Omental fat pad (tissue), 4 donors: ENCODE measurements around the gene FNDC1. TPM values are rescaled to one million over a fixed set of nuclear protein-coding genes. Genes with fewer than 3 reads are reported as not detected.

Experiments used
- ATAC-seq: fragments of 150-250 bp; one replicate; pipeline ENCODE4 v1.9.1; 2016; ENCODE audit warnings: mild to moderate bottlenecking, moderate library complexity; ENCODE audit not compliant: low FRiP score
- DNase-seq: peaks from one replicate; pipeline ENCODE4 v3.0.0-alpha.2; 2019; ENCODE audit warnings: low spot score
- total RNA-seq, 4 donors: library from RNA; depleted of rRNA; stranded (reverse); fragments of >200 nt; gene quantifications; one replicate each; pipeline ENCODE4 v1.1.0, GENCODE V29; 2016
- TF ChIP-seq, protein P1 (sequence below), 3 donors: fragments of 450-650 bp; IDR thresholded peaks; one replicate each; pipeline ENCODE4 v1.5.1; 2016 to 2017; ENCODE audit warnings: antibody characterized with exemption in 3 of 3, mild to moderate bottlenecking in 3 of 3, moderate library complexity in 2 of 3

Gene FNDC1
- total RNA-seq, 4 donors from 2014 or later: 0.12 to 0.47 (median 0.28) TPM; not detected in 1

DNA sequence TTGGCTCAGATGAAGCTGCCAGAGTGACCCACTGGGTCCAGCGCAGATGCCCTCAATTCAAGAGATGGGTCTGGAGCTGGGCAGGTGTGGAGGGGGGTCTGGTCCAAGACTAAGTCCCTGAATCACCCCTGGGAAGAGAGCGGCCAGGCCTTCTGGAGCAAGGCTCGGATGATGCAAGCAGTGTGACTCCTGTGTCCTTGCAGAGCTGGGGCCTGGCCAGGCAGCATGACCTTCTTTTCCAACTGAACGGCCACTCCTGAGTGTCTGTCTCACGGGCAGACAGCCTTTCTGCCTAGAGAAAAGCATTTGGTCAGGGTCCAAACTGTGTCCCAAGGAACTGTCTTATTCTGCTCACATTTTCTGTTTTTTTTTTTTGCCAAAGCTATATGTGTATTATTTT lies 42.6 kb upstream of the FNDC1 start:
- TF ChIP-seq, protein P1, sequence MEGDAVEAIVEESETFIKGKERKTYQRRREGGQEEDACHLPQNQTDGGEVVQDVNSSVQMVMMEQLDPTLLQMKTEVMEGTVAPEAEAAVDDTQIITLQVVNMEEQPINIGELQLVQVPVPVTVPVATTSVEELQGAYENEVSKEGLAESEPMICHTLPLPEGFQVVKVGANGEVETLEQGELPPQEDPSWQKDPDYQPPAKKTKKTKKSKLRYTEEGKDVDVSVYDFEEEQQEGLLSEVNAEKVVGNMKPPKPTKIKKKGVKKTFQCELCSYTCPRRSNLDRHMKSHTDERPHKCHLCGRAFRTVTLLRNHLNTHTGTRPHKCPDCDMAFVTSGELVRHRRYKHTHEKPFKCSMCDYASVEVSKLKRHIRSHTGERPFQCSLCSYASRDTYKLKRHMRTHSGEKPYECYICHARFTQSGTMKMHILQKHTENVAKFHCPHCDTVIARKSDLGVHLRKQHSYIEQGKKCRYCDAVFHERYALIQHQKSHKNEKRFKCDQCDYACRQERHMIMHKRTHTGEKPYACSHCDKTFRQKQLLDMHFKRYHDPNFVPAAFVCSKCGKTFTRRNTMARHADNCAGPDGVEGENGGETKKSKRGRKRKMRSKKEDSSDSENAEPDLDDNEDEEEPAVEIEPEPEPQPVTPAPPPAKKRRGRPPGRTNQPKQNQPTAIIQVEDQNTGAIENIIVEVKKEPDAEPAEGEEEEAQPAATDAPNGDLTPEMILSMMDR (IDR thresholded peaks at IDR 0.05): no peak
- DNase-seq (no peak), ATAC-seq (no peak)

DNA sequence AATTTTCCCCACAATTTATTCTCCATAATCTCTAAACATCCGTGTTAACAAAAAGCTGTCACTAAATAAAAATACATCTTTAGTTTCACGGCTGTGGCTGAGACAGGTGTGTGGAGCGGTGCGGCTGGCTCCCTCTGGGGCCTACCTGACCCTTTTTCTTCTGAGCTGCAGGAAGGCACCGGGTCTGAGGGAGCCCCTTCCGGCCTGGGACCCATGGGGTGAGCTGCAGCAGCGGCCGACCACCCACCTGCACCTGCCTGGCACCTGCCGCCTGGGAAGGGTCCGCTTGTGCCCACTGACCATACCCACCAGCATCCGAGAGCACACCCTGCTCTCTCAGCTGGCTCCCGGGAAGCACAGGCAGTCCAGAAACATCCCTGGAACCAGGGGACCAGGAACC lies 41.5 kb upstream of the FNDC1 start:
- ATAC-seq (no peak), DNase-seq (no peak)
- TF ChIP-seq, protein P1 (IDR thresholded peaks at IDR 0.05): no peak

DNA sequence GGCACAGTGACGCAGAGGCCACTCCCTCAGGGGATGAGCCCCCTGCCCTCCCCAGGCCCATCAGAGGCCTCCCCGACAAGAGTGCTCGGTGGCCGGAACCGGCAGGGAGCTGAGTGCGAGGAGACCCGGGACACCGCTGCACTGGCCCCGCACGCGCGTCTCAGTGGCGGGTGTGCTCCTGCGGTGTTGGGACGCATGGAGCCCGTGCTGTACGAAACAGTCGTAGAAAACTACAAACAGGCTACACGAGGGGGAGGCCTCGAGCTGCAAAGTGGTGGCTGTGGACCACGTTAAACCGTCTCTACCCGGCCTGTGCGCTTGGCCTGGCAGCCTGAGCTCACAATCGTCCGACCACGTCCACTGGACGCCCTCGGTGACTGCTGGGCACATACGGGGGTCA lies 40.2 kb upstream of the FNDC1 start:
- TF ChIP-seq, protein P1 (IDR thresholded peaks at IDR 0.05): no peak
- no peak for ATAC-seq
- no peak for DNase-seq

DNA sequence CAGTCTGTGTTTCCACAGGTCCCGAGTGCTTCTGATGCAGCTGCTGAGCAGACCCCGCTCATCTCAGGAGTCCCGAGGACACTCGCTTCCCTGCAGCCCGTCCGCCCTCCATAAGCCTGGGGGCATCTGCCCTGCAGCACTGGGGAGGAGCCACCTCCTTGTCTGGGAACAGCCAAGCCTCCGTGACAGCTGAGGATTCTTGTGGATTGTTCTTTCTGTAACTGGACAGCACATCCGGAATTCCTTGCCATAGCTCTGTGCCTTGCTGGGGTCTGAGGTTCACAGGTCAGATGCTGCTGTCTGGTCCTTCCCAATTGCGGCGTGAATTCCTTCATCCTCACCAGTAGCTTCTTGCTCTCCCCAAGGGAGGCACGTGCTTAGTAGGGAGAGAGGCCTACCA lies 38.4 kb upstream of the FNDC1 start:
- ATAC-seq: no peak
- TF ChIP-seq, protein P1 (IDR thresholded peaks at IDR 0.05): no peak
- DNase-seq: no peak

DNA sequence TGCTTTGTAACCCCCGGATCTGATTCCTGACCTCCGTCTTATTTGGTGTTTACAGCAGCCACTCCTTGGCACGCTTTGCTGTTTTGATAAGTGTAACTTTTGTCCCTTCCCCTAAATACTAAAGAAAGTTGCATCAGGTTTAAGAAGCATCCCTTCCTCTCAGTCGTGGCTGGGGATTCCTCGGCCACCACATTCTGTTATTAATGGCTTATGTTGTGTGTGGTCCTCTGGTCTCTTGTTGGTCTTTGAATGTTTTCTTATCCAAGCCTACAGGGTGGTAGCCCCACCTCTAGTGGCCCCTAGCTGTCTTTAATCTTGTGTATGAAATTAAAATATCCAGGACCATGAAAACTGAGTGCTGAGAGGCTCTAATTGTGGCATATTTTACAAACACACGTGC lies 37.5 kb upstream of the FNDC1 start:
- no peak for DNase-seq
- no peak for ATAC-seq
- TF ChIP-seq, protein P1 (IDR thresholded peaks at IDR 0.05): no peak

DNA sequence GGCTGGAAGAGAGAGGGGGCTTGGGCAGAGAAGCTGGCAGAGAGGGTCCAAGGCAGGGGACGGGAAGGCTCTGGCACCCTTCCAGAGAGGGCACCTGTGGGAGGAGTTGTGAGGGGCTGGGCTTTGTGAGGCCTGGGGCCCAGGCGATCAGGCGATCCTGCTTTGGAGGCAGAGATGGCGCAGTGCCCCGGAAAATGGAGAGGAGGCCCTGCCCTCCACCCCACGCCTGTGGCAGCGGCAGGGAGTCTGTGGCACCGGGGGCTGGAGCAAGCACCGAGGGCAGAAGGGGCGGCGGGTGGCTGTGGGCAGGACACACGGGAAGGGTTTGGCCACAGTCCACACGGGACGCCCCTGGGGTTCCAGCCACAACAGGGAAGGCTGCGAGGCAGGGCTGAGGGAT lies 36.5 kb upstream of the FNDC1 start:
- TF ChIP-seq, protein P1 (IDR thresholded peaks at IDR 0.05): no peak
- no peak for ATAC-seq

DNA sequence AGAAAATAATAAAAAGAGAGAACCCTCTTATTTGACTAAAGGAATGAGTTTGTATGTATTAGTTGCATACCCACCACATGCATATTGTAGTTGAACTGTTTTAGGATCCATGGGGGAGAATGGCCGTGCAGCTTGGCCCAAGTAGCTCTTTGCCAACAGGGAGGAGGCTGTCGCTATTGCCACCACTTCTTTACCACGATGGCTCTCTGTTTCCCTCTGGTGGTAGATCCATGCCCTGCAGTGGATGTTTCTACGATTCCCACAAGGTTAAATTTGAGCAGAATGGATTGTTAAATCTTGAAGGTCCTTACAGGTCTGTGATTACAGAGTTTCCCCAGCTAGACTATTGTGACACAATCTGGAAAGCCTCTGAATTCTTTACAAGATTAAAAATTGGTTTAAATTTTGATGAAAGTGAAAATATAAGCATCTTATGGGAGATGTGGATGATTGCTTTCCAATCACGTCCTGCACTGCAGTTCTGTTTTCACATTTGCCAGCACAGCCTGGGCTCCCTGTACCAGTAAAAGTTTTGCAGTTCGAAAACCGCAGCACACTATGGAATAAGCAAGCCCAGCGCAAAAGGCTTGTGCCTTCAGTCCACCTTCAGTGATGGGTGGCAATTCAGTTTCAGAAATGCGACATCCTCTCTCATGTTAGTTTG lies 34.4 kb upstream of the FNDC1 start:
- no peak for ATAC-seq

More for the DNA sequence above, 36.5 kb upstream of the FNDC1 start:
- no peak for DNase-seq

More for the DNA sequence above, 34.4 kb upstream of the FNDC1 start:
- DNase-seq: peak; percentile 72
- TF ChIP-seq, protein P1 (IDR thresholded peaks at IDR 0.05): peak in 1 of 3 donors; percentile 39
